HepG2 (cell line): ENCODE measurements around the gene DNAH8. TPM values are rescaled to one million over a fixed set of nuclear protein-coding genes. Genes with fewer than 3 reads are reported as not detected.

Source experiments
- AGO2 ChIP-seq: fragments of 200-400 bp; formaldehyde crosslinking; optimal IDR thresholded peaks from 2 replicates; pipeline ENCODE3; 2017; ENCODE audit warnings: mild to moderate bottlenecking, low read depth, low read length, moderate library complexity
- FIP1L1 ChIP-seq: fragments of 200-400 bp; formaldehyde crosslinking; IDR thresholded peaks from 2 replicates; pipeline ENCODE4 v1.6.1; 2018; ENCODE audit warnings: low read depth, mild to moderate bottlenecking, low read length, moderate library complexity, borderline replicate concordance; ENCODE audit not compliant: insufficient read depth
- GATAD2A ChIP-seq: IDR thresholded peaks from 2 replicates; pipeline ENCODE4 v1.6.1; 2016
- IRX3 ChIP-seq: sonication (generic); formaldehyde crosslinking; IDR thresholded peaks from 2 replicates; pipeline ENCODE4 v1.8.1; 2023; ENCODE audit warnings: mild to moderate bottlenecking, low read depth, missing genetic modification reagents, borderline replicate concordance
- KLF9 ChIP-seq: IDR thresholded peaks from 2 replicates; pipeline ENCODE4 v1.6.1; 2016; ENCODE audit warnings: low read depth
- MIER3 ChIP-seq: IDR thresholded peaks from 2 replicates; pipeline ENCODE4 v1.6.1; 2016; ENCODE audit warnings: missing compliant biosample characterization, borderline replicate concordance
- MTF1 ChIP-seq: sonication (generic); formaldehyde crosslinking; IDR thresholded peaks from 2 replicates; pipeline ENCODE4 v1.5.0; 2020; ENCODE audit warnings: missing genetic modification reagents
- NCOR1 ChIP-seq: fragments of 200-600 bp; sonication (generic); IDR thresholded peaks from 2 replicates; pipeline ENCODE4 v1.7.0; 2017; ENCODE audit warnings: antibody characterized with exemption, low read length, borderline replicate concordance
- PAWR ChIP-seq: sonication (generic); formaldehyde crosslinking; IDR thresholded peaks from 2 replicates; pipeline ENCODE4 v1.4.0; 2020; ENCODE audit warnings: missing genetic modification reagents, mild to moderate bottlenecking, borderline replicate concordance
- POLR2AphosphoS2 ChIP-seq: IDR thresholded peaks from 2 replicates; pipeline ENCODE4 v1.6.1; 2011; ENCODE audit warnings: low read depth, low read length, improper control_type of control experiment
- PPARG ChIP-seq: conservative IDR thresholded peaks from 2 replicates; pipeline ENCODE4 v1.6.1; 2016; ENCODE audit warnings: missing biosample characterization, missing genetic modification reagents
- RFXANK ChIP-seq: IDR thresholded peaks from 2 replicates; pipeline ENCODE4 v1.6.1; 2016
- TCF12 ChIP-seq, 2 experiments: fragments of 450-650 bp in 1 of 2; sonication (generic) in 1 of 2; formaldehyde crosslinking in 1 of 2; IDR thresholded peaks; 2 replicates each; pipeline versions ENCODE4 v1.6.1 to v1.8.0; 2017 to 2022; ENCODE audit warnings: antibody characterized with exemption in 1 of 2, mild to moderate bottlenecking in 1 of 2, missing genetic modification reagents in 1 of 2, moderate library complexity in 1 of 2
- YY1 ChIP-seq: IDR thresholded peaks from 2 replicates; pipeline ENCODE4 v1.6.1; 2011; ENCODE audit warnings: low read length, low read depth, moderate library complexity, mild to moderate bottlenecking; ENCODE audit not compliant: insufficient read depth, insufficient replicate concordance
- ZNF292 ChIP-seq: sonication (generic); formaldehyde crosslinking; IDR thresholded peaks from 2 replicates; pipeline ENCODE4 v1.8.1; 2022; ENCODE audit warnings: mild to moderate bottlenecking, low read depth, missing genetic modification reagents, borderline replicate concordance
- ZNF75D ChIP-seq: sonication (generic); formaldehyde crosslinking; IDR thresholded peaks from 2 replicates; pipeline ENCODE4 v1.8.1; 2023; ENCODE audit warnings: missing genetic modification reagents, mild to moderate bottlenecking, borderline replicate concordance
- polyA plus RNA-seq, 8 experiments: library from polyadenylated mRNA; depleted of rRNA in 3 of 8; stranded (reverse) in 7 of 8; unstranded in 1 of 8; fragments of >200 nt; fragmentation: Illumina TruSeq in 4 of 8; extraction: Trizol in 4 of 8; gene quantifications; 2 replicates each; pipeline versions ENCODE4 v1.2.1 to v1.2.3, GENCODE V29; 2011 to 2016; ENCODE audit warnings: low read depth in 4 of 8, missing spikeins in 1 of 8, mixed read lengths in 1 of 8; ENCODE audit not compliant: insufficient read depth in 1 of 8
- total RNA-seq, 5 experiments: library from RNA; depleted of rRNA; stranded (reverse); fragments of >200 nt; fragmentation: Illumina TruSeq; extraction: Trizol; gene quantifications; 2 replicates each; pipeline ENCODE4 v1.2.3, GENCODE V29; 2016; ENCODE audit warnings: low read depth in 1 of 5
- TF ChIP-seq, protein P1 (sequence below): sonication (generic); formaldehyde crosslinking; IDR thresholded peaks from 2 replicates; pipeline ENCODE4 v1.5.1; 2020; ENCODE audit warnings: mild to moderate bottlenecking, missing genetic modification reagents, moderate library complexity
- TF ChIP-seq, protein P2 (sequence below): IDR thresholded peaks from 2 replicates; pipeline ENCODE4 v1.6.1; 2016; ENCODE audit warnings: missing genetic modification reagents, missing compliant biosample characterization
- TF ChIP-seq, protein P3 (sequence below): sonication (generic); formaldehyde crosslinking; IDR thresholded peaks from 2 replicates; pipeline ENCODE4 v1.9.0; 2021; ENCODE audit warnings: missing genetic modification reagents, mild to moderate bottlenecking, borderline replicate concordance
- TF ChIP-seq, protein P4 (sequence below): sonication (generic); formaldehyde crosslinking; IDR thresholded peaks from 2 replicates; pipeline ENCODE4 v1.4.0; 2020; ENCODE audit warnings: missing genetic modification reagents, borderline replicate concordance
- TF ChIP-seq, protein P5 (sequence below): sonication (generic); formaldehyde crosslinking; IDR thresholded peaks from 2 replicates; pipeline ENCODE4 v1.8.1; 2023; ENCODE audit warnings: mild to moderate bottlenecking, missing genetic modification reagents, borderline replicate concordance

The DNAH8 gene
- total and polyA plus RNA-seq, 2 of the 13 experiments (the other 11 are each of a cell fraction or from before 2014, with no cell fraction given), result not detected

DNA sequence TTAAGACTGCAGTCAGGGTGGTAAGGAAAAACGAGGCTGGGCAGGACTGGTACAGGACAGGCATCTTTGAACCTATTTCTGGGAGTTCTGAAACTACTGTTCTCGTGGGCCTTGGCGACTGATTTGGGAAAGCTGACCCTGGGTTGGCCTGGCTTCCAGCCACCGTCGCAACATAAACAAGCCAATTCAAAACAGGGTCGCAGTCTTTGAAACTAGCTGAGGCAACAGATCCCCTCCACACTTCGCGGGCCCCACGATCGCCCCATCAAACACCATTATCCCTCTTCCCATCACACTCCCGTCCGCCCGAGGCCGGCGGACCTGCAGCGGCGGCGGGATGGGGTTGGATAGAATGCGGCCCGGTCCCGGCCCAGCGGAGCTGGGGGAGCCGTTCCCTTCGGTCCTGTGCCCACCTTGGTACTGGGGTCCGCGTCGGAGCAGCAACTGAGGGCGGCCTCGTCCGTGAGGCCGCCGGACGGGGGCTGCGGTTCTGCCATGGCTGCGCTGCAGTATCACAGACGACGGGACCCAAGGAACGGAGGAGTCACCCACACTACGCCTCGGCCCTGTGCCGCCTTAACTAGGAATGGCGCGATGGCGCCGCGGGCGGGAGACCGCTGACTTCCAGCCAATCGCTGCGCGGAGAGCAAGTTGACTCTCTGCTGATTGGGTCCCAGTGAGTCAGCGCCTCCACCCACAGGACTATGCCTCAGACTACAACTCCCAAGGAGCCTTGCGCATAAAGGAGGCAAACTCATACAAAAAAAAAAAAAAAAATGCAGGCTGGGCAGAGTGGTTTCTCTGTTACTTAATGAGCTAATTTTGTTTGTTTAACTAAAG lies 12.3 kb upstream of the DNAH8 start, which contains the start of gene GLO1 (continued):
- TF ChIP-seq YY1, result peak; percentile 91
- TF ChIP-seq AGO2, result peak; percentile 87
- peak; percentile 64; the same call in 1 of the 2 replicates for TF ChIP-seq IRX3 (CRISPR knock-in tag)
- 0 out of 2 replicates have a peak, but pooled peaks have one; percentile 36 for TF ChIP-seq ZNF292
- no peak for TF ChIP-seq ZNF75D (CRISPR knock-in tag)
- no peak for TF ChIP-seq PPARG (CRISPR knock-in tag)
- TF ChIP-seq, protein P1, sequence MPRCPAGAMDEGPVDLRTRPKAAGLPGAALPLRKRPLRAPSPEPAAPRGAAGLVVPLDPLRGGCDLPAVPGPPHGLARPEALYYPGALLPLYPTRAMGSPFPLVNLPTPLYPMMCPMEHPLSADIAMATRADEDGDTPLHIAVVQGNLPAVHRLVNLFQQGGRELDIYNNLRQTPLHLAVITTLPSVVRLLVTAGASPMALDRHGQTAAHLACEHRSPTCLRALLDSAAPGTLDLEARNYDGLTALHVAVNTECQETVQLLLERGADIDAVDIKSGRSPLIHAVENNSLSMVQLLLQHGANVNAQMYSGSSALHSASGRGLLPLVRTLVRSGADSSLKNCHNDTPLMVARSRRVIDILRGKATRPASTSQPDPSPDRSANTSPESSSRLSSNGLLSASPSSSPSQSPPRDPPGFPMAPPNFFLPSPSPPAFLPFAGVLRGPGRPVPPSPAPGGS, result peak; percentile 66; the same call in 1 of the 2 replicates
- TF ChIP-seq RFXANK (CRISPR knock-in tag), result no peak
- TF ChIP-seq, protein P2, sequence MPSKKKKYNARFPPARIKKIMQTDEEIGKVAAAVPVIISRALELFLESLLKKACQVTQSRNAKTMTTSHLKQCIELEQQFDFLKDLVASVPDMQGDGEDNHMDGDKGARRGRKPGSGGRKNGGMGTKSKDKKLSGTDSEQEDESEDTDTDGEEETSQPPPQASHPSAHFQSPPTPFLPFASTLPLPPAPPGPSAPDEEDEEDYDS (CRISPR knock-in tag), result peak; percentile 96
- TF ChIP-seq TCF12 (IDR thresholded peaks at IDR 0.05), result no peak
- 0 out of 2 replicates have a peak, but pooled peaks have one; percentile 56 for TF ChIP-seq TCF12 (CRISPR knock-in tag; IDR thresholded peaks at IDR 0.05)
- peak; percentile 39; the same call in 1 of the 2 replicates for TF ChIP-seq NCOR1
- TF ChIP-seq, protein P3, sequence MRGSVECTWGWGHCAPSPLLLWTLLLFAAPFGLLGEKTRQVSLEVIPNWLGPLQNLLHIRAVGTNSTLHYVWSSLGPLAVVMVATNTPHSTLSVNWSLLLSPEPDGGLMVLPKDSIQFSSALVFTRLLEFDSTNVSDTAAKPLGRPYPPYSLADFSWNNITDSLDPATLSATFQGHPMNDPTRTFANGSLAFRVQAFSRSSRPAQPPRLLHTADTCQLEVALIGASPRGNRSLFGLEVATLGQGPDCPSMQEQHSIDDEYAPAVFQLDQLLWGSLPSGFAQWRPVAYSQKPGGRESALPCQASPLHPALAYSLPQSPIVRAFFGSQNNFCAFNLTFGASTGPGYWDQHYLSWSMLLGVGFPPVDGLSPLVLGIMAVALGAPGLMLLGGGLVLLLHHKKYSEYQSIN (CRISPR knock-in tag), result no peak
- TF ChIP-seq FIP1L1, result peak; percentile 80; the same call in 1 of the 2 replicates
- no peak for TF ChIP-seq MTF1 (CRISPR knock-in tag)
- TF ChIP-seq KLF9 (CRISPR knock-in tag), result peak; percentile 56; the same call in 1 of the 2 replicates
- TF ChIP-seq GATAD2A (CRISPR knock-in tag), result peak; percentile 62
- TF ChIP-seq, protein P4, sequence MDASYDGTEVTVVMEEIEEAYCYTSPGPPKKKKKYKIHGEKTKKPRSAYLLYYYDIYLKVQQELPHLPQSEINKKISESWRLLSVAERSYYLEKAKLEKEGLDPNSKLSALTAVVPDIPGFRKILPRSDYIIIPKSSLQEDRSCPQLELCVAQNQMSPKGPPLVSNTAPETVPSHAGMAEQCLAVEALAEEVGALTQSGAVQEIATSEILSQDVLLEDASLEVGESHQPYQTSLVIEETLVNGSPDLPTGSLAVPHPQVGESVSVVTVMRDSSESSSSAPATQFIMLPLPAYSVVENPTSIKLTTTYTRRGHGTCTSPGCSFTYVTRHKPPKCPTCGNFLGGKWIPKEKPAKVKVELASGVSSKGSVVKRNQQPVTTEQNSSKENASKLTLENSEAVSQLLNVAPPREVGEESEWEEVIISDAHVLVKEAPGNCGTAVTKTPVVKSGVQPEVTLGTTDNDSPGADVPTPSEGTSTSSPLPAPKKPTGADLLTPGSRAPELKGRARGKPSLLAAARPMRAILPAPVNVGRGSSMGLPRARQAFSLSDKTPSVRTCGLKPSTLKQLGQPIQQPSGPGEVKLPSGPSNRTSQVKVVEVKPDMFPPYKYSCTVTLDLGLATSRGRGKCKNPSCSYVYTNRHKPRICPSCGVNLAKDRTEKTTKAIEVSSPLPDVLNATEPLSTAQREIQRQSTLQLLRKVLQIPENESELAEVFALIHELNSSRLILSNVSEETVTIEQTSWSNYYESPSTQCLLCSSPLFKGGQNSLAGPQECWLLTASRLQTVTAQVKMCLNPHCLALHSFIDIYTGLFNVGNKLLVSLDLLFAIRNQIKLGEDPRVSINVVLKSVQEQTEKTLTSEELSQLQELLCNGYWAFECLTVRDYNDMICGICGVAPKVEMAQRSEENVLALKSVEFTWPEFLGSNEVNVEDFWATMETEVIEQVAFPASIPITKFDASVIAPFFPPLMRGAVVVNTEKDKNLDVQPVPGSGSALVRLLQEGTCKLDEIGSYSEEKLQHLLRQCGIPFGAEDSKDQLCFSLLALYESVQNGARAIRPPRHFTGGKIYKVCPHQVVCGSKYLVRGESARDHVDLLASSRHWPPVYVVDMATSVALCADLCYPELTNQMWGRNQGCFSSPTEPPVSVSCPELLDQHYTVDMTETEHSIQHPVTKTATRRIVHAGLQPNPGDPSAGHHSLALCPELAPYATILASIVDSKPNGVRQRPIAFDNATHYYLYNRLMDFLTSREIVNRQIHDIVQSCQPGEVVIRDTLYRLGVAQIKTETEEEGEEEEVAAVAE (CRISPR knock-in tag), result peak; percentile 53; the same call in 1 of the 2 replicates
- TF ChIP-seq POLR2AphosphoS2, result 0 out of 2 replicates have a peak, but pooled peaks have one; percentile 58
- no peak for TF ChIP-seq PAWR (CRISPR knock-in tag)
- TF ChIP-seq, protein P5, sequence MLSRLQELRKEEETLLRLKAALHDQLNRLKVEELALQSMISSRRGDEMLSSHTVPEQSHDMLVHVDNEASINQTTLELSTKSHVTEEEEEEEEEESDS, result 0 out of 2 replicates have a peak, but pooled peaks have one; percentile 73
- peak; percentile 40; the same call in 1 of the 2 replicates for TF ChIP-seq MIER3 (CRISPR knock-in tag)
